Peyer's patch (tissue), 4 donors: ENCODE results near the gene PTPN18.

Experiments used
- POLR2A ChIP-seq, 2 donors: fragments of 450-650 bp; IDR thresholded peaks; one replicate each; pipeline ENCODE4 v1.5.1; 2017; ENCODE audit warnings: antibody characterized with exemption in 2 of 2, mild to moderate bottlenecking in 2 of 2, moderate library complexity in 2 of 2
- TF ChIP-seq, protein P1 (sequence below), 6 experiments: fragments of 450-650 bp in 4 of 6; fragments of 200-600 bp in 2 of 6; sonication (generic) in 1 of 6; IDR thresholded peaks; one replicate each; pipeline ENCODE4 v1.5.1; 2017 to 2019; ENCODE audit warnings: antibody characterized with exemption in 6 of 6, mild to moderate bottlenecking in 3 of 6, moderate library complexity in 1 of 6

DNA sequence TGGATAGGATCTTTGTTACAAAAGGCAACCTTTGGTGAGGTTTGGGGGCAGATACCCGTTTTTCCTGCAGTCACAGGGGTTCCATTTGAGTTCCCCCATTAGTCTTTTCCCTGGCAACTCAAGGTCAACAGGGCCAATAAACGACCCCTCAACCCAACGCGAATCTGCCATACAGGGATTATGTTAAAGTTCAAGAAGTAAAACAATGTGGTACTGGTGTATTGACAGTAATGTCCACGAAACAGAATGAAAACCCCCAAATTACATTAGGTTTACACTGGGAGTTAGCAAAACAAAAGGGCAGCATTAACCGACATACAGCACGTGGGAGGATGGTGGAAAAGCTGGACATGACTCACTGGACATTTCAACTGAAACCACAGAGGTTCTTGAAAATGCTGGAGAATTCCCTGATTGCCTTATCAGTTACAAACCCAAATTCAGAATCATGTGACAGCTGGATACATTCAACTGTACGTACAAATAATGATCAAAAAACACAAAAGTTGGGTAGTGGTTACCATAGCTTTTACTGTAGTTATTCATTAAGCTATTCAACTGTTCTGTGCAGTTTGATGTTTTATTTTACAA lies 18.0 kb upstream of the PTPN18 start:
- no peak for TF ChIP-seq POLR2A (IDR thresholded peaks at IDR 0.05)
- TF ChIP-seq, protein P1, sequence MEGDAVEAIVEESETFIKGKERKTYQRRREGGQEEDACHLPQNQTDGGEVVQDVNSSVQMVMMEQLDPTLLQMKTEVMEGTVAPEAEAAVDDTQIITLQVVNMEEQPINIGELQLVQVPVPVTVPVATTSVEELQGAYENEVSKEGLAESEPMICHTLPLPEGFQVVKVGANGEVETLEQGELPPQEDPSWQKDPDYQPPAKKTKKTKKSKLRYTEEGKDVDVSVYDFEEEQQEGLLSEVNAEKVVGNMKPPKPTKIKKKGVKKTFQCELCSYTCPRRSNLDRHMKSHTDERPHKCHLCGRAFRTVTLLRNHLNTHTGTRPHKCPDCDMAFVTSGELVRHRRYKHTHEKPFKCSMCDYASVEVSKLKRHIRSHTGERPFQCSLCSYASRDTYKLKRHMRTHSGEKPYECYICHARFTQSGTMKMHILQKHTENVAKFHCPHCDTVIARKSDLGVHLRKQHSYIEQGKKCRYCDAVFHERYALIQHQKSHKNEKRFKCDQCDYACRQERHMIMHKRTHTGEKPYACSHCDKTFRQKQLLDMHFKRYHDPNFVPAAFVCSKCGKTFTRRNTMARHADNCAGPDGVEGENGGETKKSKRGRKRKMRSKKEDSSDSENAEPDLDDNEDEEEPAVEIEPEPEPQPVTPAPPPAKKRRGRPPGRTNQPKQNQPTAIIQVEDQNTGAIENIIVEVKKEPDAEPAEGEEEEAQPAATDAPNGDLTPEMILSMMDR (IDR thresholded peaks at IDR 0.05), result no peak
